ENCODE data around the gene MON2.
"Not testable (repeated sequence)": the region's sequence is repeated elsewhere in the genome, so short reads cannot be mapped to it uniquely, and the experiment has no call there.

The MON2 gene

GRCh38 chr12:62466594-62467491 lies at the start of gene MON2:
MON2 (plus strand) TSS chr12:62466826; CDS start chr12:62467208, 382 bp downstream.
- peak; percentile 62 for DNase-seq

- DNase-seq, result no peak
Measured at GRCh38 chr12:62426089-62426488, 40.5 kb upstream of the MON2 start.

- no peak for DNase-seq
Measured at GRCh38 chr12:62429457-62429856, 37.2 kb upstream of the MON2 start.

- no peak for DNase-seq
Measured at GRCh38 chr12:62434494-62435302, 31.9 kb upstream of the MON2 start.

- peak; percentile 22 for DNase-seq
Measured at GRCh38 chr12:62435303-62436163, 31.1 kb upstream of the MON2 start.

GRCh38 chr12:62436164-62436503 lies 30.5 kb upstream of the MON2 start:
- no peak for DNase-seq

- DNase-seq, result peak; percentile 65
Measured at GRCh38 chr12:62438098-62438692, 28.4 kb upstream of the MON2 start.

GRCh38 chr12:62446754-62447452 lies 19.7 kb upstream of the MON2 start:
- DNase-seq, result no peak

GRCh38 chr12:62448436-62448835 lies 18.2 kb upstream of the MON2 start:
- DNase-seq, result no peak

- not testable (repeated sequence) for DNase-seq
Measured at GRCh38 chr12:62455429-62455828, 11.2 kb upstream of the MON2 start.

GRCh38 chr12:62458626-62459025 lies 8.0 kb upstream of the MON2 start:
- DNase-seq, result no peak

GRCh38 chr12:62459976-62460375 lies 6.7 kb upstream of the MON2 start:
- no peak for DNase-seq

- DNase-seq, result not testable (repeated sequence)
Measured at GRCh38 chr12:62461171-62461837, 5.3 kb upstream of the MON2 start.

GRCh38 chr12:62463252-62463651 lies 3.4 kb upstream of the MON2 start:
- not testable (repeated sequence) for DNase-seq

- DNase-seq, result peak; percentile 41
Measured at GRCh38 chr12:62466018-62466593, 520 bp upstream of the MON2 start.

- no peak for DNase-seq
Measured at GRCh38 chr12:62468397-62468796, 1.8 kb downstream of the MON2 start.

- DNase-seq, result no peak
Measured at GRCh38 chr12:62468935-62469334, 2.3 kb downstream of the MON2 start.

GRCh38 chr12:62469704-62470103 lies 3.1 kb downstream of the MON2 start:
- DNase-seq, result no peak

GRCh38 chr12:62471734-62472133 lies 5.1 kb downstream of the MON2 start:
- DNase-seq, result no peak

- DNase-seq, result no peak
Measured at GRCh38 chr12:62472472-62472871, 5.8 kb downstream of the MON2 start.

Data from kidney glomerular epithelial cell (primary cell).